Stimulated activated CD4-positive, alpha-beta T cell treated with anti-CD3 and anti-CD28 coated beads, Interleukin-12 subunit alpha, Interleukin-12 subunit beta, amount 100 ng/mL, for 48 hours (primary cell): ENCODE measurements around the gene PPP2R5C.

ENCODE experiments used
- DNase-seq, 3 donors: peaks; one replicate each; pipeline ENCODE4 v3.0.0-alpha.2; 2020; ENCODE audit warnings: low read depth in 2 of 3, low spot score in 1 of 3

PPP2R5C gene

GRCh38 chr14:101813171-101813759, 51.8 kb downstream of the PPP2R5C start:
- no peak for DNase-seq

GRCh38 chr14:101813833-101814232, 52.3 kb downstream of the PPP2R5C start:
- DNase-seq = no peak

DNA sequence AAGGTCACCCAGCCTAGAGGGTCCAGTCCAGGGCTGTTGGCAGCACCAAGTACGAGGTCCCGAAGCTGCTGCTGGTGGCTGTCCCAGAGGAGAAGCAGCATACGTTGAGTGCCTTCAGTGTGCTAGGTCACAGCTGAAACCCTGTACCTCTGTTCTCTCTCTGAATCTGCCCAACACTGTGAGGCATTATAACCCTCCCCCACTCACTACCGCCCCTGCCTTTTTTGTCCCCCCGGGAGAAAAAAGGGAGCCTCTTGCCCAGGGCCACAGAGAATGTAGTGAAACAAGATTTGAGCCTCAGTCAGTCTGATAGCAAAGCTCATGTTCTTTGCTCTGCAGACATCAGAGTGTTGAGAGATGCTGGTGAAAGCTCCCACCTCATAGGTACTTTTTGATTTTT, 53.4 kb downstream of the PPP2R5C start:
- DNase-seq = no peak

DNA sequence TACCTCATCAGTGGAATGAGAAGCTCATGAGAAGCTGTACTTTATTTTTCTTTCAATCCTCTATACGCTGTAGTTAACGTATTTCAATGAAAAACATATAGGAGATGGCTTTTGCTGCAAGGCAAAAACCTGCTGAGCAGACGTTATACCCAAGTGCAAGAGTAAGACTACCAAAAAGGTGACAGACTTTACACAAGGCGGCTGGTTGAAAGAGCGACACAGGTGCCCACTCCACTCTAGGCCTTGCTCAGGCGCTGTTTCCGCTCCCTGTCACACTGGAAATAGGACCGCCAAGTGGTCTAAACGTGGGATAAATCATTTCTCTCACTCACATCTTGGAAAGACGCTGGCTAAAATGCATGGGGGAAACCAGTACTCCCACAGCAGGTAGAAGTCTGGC, 54.5 kb downstream of the PPP2R5C start:
- no peak for DNase-seq

GRCh38 chr14:101817501-101818001, 56.0 kb downstream of the PPP2R5C start:
- no peak for DNase-seq

- DNase-seq = peak in 2 of 3 donors; percentile 46 to 48
Observed at GRCh38 chr14:101819251-101819990, 57.9 kb downstream of the PPP2R5C start.

DNA sequence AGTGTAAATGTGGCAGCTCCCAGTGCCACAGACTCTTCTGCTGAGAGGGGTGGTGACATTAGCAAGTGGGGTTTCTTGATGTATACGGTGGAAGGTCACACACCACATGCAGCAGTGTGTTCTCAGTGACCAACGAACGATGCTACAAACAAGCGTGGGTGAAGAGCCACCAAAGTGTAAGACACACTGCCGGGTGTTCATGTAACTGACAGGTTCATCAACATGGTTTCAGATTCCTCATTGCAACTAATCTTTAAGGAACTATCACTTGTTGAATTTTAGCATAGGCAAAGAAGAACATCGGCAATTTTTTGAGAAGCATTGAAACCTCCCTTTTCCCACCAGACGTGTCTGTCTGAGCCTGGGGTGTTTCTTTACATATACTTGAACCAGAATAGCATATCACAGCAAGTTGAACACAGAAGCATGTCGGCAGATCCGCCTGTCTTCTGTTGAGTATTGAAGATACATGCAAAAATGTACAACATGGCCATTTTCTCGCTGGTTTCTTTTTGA, 58.8 kb downstream of the PPP2R5C start:
- DNase-seq = peak in 1 of 3 donors; percentile 32

GRCh38 chr14:101821528-101821927, 60.0 kb downstream of the PPP2R5C start:
- DNase-seq = no peak

- no peak for DNase-seq
Observed at GRCh38 chr14:101823066-101823465, 61.6 kb downstream of the PPP2R5C start.

- peak; percentile 61 to 74 (median 68) for DNase-seq
Observed at GRCh38 chr14:101823511-101824120, 62.1 kb downstream of the PPP2R5C start.

GRCh38 chr14:101824339-101824727, 62.8 kb downstream of the PPP2R5C start:
- no peak for DNase-seq

- no peak for DNase-seq
Observed at GRCh38 chr14:101825797-101826196, 64.3 kb downstream of the PPP2R5C start.

GRCh38 chr14:101826351-101826750, 64.8 kb downstream of the PPP2R5C start:
- no peak for DNase-seq

GRCh38 chr14:101827286-101827685, 65.8 kb downstream of the PPP2R5C start:
- no peak for DNase-seq

GRCh38 chr14:101828046-101828445, 66.5 kb downstream of the PPP2R5C start:
- no peak for DNase-seq

DNA sequence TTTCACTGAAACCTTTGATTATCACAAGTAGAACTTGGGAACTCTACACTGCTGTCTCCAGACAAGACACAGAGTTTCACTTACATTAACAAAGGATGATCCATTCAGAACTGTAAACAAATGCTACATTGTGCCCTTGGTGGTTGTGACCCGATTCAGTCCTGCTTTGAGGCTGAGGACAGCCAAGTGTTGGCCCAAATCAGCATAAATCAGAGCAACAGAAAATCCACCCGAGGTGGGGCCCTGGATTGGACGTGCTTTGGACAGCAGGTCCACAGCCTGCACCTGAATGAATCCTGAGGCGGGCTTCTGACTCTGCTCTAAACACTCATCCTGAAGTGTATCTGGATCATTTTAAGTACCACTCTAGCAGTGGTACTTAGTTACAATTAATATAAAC, 68.8 kb downstream of the PPP2R5C start:
- no peak for DNase-seq

- DNase-seq = no peak
Observed at GRCh38 chr14:101833045-101833444, 71.5 kb downstream of the PPP2R5C start.

GRCh38 chr14:101834397-101834796, 72.9 kb downstream of the PPP2R5C start:
- DNase-seq = no peak

GRCh38 chr14:101834800-101835547, 73.5 kb downstream of the PPP2R5C start:
- DNase-seq = no peak

GRCh38 chr14:101835566-101835965, 74.1 kb downstream of the PPP2R5C start:
- DNase-seq = no peak

DNA sequence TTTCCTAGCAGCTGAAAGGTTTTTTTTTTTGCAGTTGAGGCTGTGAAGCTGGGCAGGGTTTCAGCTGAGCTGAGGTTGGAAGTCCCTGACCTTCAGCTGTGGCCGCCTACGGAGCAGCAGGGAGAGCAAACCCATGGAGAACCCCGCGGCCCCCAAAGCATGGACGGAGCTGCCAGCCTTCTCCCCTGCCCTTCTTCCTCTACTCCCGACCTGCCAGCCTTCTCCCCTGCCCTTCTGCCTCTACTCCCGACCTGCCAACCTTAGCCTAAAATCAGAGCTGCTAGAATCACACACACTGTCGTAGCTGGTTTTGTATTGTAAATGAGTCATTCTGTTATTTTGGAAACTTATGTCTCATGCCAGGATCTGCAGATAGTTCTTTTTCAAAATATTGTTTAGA, 74.6 kb downstream of the PPP2R5C start:
- DNase-seq = no peak
